Adrenal gland (tissue), 12 donors: ENCODE measurements around the gene MAP2. TPM values are rescaled to one million over a fixed set of nuclear protein-coding genes. Genes with fewer than 3 reads are reported as not detected.

Source experiments
- DNase-seq, 7 donors: peaks; one replicate each; pipeline ENCODE4 v3.0.0-alpha.2; 2019 to 2020
- H3K27ac ChIP-seq, 5 donors: fragments of 200-600 bp; sonication (generic) in 4 of 5; 1 replicate in 3 of 5; 2 replicates in 2 of 5; pipeline versions ENCODE4 v1.5.1 to v1.8.0; 2016 to 2020; ENCODE audit warnings: mild to moderate bottlenecking in 1 of 5
- H3K27me3 ChIP-seq: fragments of 200-600 bp; 2 replicates; pipeline ENCODE4 v1.8.0; 2021
- H3K36me3 ChIP-seq, 2 donors: fragments of 200-600 bp; replicated peaks in 1 of 2; 1 replicate in 1 of 2; 2 replicates in 1 of 2; pipeline versions ENCODE4 v1.5.1 to v1.8.0; 2018 to 2022
- H3K4me1 ChIP-seq, 2 donors: fragments of 200-600 bp; replicated peaks in 1 of 2; 1 replicate in 1 of 2; 2 replicates in 1 of 2; pipeline versions ENCODE4 v1.5.1 to v1.8.0; 2018 to 2021
- H3K4me3 ChIP-seq, 4 donors: fragments of 200-600 bp; sonication (generic) in 3 of 4; one replicate each; pipeline ENCODE4 v1.5.1; 2016 to 2018
- H3K9me3 ChIP-seq, 3 donors: fragments of 200-600 bp; sonication (generic) in 1 of 3; replicated peaks in 1 of 3; 1 replicate in 2 of 3; 2 replicates in 1 of 3; pipeline versions ENCODE4 v1.5.1 to v1.8.0; 2016 to 2021
- CTCF ChIP-seq, 6 experiments: fragments of 450-650 bp in 4 of 6; fragments of 200-600 bp in 2 of 6; sonication (generic) in 1 of 6; IDR thresholded peaks; 1 replicate in 5 of 6; 2 replicates in 1 of 6; pipeline versions ENCODE4 v1.5.1 to v1.8.0; 2016 to 2021; ENCODE audit warnings: antibody characterized with exemption in 6 of 6, mild to moderate bottlenecking in 2 of 6, moderate library complexity in 1 of 6
- POLR2A ChIP-seq, 2 donors: fragments of 450-650 bp; IDR thresholded peaks; one replicate each; pipeline ENCODE4 v1.6.1; 2017; ENCODE audit warnings: antibody characterized with exemption in 2 of 2, mild to moderate bottlenecking in 2 of 2, moderate library complexity in 1 of 2
- WGBS, 4 donors: extraction: QIAGEN DNeasy Blood & Tissue Kit in 2 of 4; methylation state at CpG; one replicate each; pipeline versions ENCODE4 v1.1.5 to v1.1.7; 2013 to 2017; 5-methylcytosine and 5-hydroxymethylcytosine counted together
- intact Hi-C, 2 donors: fragments of 100-400 bp; cut with DNase I; formaldehyde crosslinking; loops; one replicate each; pipeline versions ENCODE4 v1.14.1 to v1.15.0; 2022 to 2023
- polyA plus RNA-seq, 3 donors: library from polyadenylated mRNA; stranded (reverse); fragments of 200-250 nt in 2 of 3; fragments of 350-450 nt in 1 of 3; fragmentation: Illumina TruSeq in 1 of 3; extraction: RNeasy Lipid Tissue Mini Kit (QIAGEN cat#74804) in 1 of 3; gene quantifications; one replicate each; pipeline ENCODE4 v1.2.3, GENCODE V29; 2013 to 2014
- total RNA-seq, 9 donors: library from RNA; depleted of rRNA in 4 of 9; stranded (reverse); fragments of >200 nt in 4 of 9; fragments of 120-200 nt in 1 of 9; fragmentation: NEBNext Ultra II Directional in 1 of 9; extraction: Animal tissue kit (Norgen Biotek cat#: 25700) in 1 of 9; gene quantifications; one replicate each; pipeline versions ENCODE4 v1.1.0 to v1.2.4, GENCODE V29; 2013 to 2023
- donor health status: healthy with polysubstance abuse.
- donor health status: Bipolar disorder and iron deficiency.
- donor health status: DM: yes; HTN: yes; CAD: no.
- donor health status: DM: no; HTN: no; CAD: no.
- donor health status: DM: no; HTN: no; CAD: no.
- donor health status: DM: yes; HTN: yes; CAD: no.

The MAP2 gene
- total and polyA plus RNA-seq, 12 donors, result 2.2 to 25.5 (median 6.0) TPM

GRCh38 chr2:209757163-209757562, 333.3 kb downstream of the MAP2 start:
- intact Hi-C loops, result no loop called here
- Histone ChIP-seq H3K36me3 (no peaks in the 10 kb centered on the region), H3K27ac (no peak overlapping the region), H3K27me3 (no peaks in the 10 kb centered on the region), H3K4me3 (no peak overlapping the region), H3K9me3 (no peaks in the 10 kb centered on the region), H3K4me1 (no peaks in the 10 kb centered on the region)
- no peak for DNase-seq
- no peak for TF ChIP-seq POLR2A (IDR thresholded peaks at IDR 0.05)

GRCh38 chr2:209761566-209761965, 337.7 kb downstream of the MAP2 start:
- Histone ChIP-seq H3K27ac (no peak overlapping the region), H3K36me3 (no peaks in the 10 kb centered on the region), H3K9me3 (no peaks in the 10 kb centered on the region), H3K4me3 (no peak overlapping the region), H3K27me3 (no peaks in the 10 kb centered on the region), H3K4me1 (no peaks in the 10 kb centered on the region)
- peak in 1 of 7 donors; percentile 12 for DNase-seq
- intact Hi-C loops, result no loop called here
- no peak for TF ChIP-seq CTCF (IDR thresholded peaks at IDR 0.05)
- TF ChIP-seq POLR2A (IDR thresholded peaks at IDR 0.05), result no peak
- 41 to 65% (median 55%) methylated on average over 2 of the region's 2 CpGs for WGBS, 4 donors

- no peaks in the 10 kb centered on the region for H3K36me3 ChIP-seq
- TF ChIP-seq POLR2A (IDR thresholded peaks at IDR 0.05) (no peak), CTCF (IDR thresholded peaks at IDR 0.05) (no peak)
- intact Hi-C loops, result no loop called here
- H3K9me3 ChIP-seq, result no peaks in the 10 kb centered on the region
- H3K4me3 ChIP-seq, result no peak overlapping the region
- no peak overlapping the region for H3K27ac ChIP-seq
- no peak for DNase-seq
- H3K27me3 ChIP-seq, result no peaks in the 10 kb centered on the region
- H3K4me1 ChIP-seq, result no peaks in the 10 kb centered on the region
Measured at GRCh38 chr2:209762563-209762962, 338.7 kb downstream of the MAP2 start.

GRCh38 chr2:209763106-209763505, 339.3 kb downstream of the MAP2 start:
- Histone ChIP-seq H3K4me1 (no peaks in the 10 kb centered on the region), H3K27ac (no peak overlapping the region), H3K9me3 (no peaks in the 10 kb centered on the region), H3K27me3 (no peaks in the 10 kb centered on the region), H3K4me3 (no peak overlapping the region), H3K36me3 (no peaks in the 10 kb centered on the region)
- no peak for TF ChIP-seq POLR2A (IDR thresholded peaks at IDR 0.05)
- no peak for TF ChIP-seq CTCF (IDR thresholded peaks at IDR 0.05)
- intact Hi-C loops, result no loop called here
- DNase-seq, result no peak
- WGBS, 4 donors, result 64 to 72% (median 69%) methylated on average over 3 of the region's 3 CpGs

- DNase-seq, result no peak
- H3K36me3 ChIP-seq, result no peaks in the 10 kb centered on the region
- no peaks in the 10 kb centered on the region for H3K27me3 ChIP-seq
- no peak overlapping the region for H3K27ac ChIP-seq
- no peaks in the 10 kb centered on the region for H3K9me3 ChIP-seq
- 42 to 67% (median 50%) methylated on average over 1 of the region's 1 CpG for WGBS, 4 donors
- intact Hi-C loops, result no loop called here
- TF ChIP-seq POLR2A (IDR thresholded peaks at IDR 0.05) (no peak), CTCF (IDR thresholded peaks at IDR 0.05) (no peak)
- H3K4me1 ChIP-seq, result peaks cover 0 to 4% of the 10 kb centered on the region in 2 donors
- H3K4me3 ChIP-seq, result no peak overlapping the region
Measured at GRCh38 chr2:209766613-209767012, 342.8 kb downstream of the MAP2 start.
